ENCODE results near the gene KBTBD3.
"Not testable (repeated sequence)": the region's sequence is repeated elsewhere in the genome, so short reads cannot be mapped to it uniquely, and the experiment has no call there.

Gene KBTBD3

GRCh38 chr11:106061954-106062949 lies 14.9 kb downstream of the KBTBD3 start:
- no peaks in the 10 kb centered on the region for H3K36me3 ChIP-seq (ENCODE audit: control insufficient read depth, insufficient read depth, low read length)
- H3K4me3 ChIP-seq (ENCODE audit: insufficient read depth, low read depth, low read length, poor library complexity, severe bottlenecking): no peak overlapping the region
- no peaks in the 10 kb centered on the region for H3K9me3 ChIP-seq (ENCODE audit: control insufficient read depth, low read length)
- H3K4me1 ChIP-seq (ENCODE audit: control insufficient read depth, insufficient read depth, low read length, poor library complexity, severe bottlenecking): no peaks in the 10 kb centered on the region
- DNase-seq: no peak
- no peaks in the 10 kb centered on the region for H3K27me3 ChIP-seq (replicated peaks; ENCODE audit: control insufficient read depth, insufficient read depth, low read length, poor library complexity, severe bottlenecking)
- no peak overlapping the region for H3K27ac ChIP-seq (ENCODE audit: insufficient read depth, low read length, poor library complexity, severe bottlenecking)

DNA sequence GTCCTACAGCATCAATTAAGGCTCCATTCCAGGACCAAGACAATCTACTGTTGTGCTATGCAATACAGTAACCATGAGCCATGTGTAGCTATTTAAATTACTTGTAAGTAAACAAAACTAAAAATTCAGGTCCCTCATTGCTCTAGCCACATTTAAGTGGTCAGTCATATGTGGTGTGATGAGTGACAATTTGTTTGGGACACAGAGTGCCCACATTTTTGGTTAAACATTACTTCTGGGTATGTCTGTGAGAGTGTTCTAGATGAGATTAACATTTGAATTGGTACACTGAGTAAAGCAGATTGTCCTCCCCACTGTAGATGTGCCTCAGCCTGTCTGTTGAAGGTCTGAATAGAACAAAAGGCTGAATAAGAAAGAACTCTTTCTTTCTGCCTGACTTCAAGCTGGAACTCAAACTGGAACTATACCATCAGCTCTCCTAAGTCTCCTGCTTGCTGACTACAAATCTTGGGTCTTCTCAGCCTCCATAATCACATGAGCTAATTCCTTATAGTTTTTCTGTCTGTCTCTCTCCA lies 15.8 kb downstream of the KBTBD3 start:
- H3K9me3 ChIP-seq (ENCODE audit: control insufficient read depth, low read length): no peaks in the 10 kb centered on the region
- DNase-seq: no peak
- no peak overlapping the region for H3K27ac ChIP-seq (ENCODE audit: insufficient read depth, low read length, poor library complexity, severe bottlenecking)
- no peaks in the 10 kb centered on the region for H3K27me3 ChIP-seq (replicated peaks; ENCODE audit: control insufficient read depth, insufficient read depth, low read length, poor library complexity, severe bottlenecking)
- no peaks in the 10 kb centered on the region for H3K4me1 ChIP-seq (ENCODE audit: control insufficient read depth, insufficient read depth, low read length, poor library complexity, severe bottlenecking)
- no peak overlapping the region for H3K4me3 ChIP-seq (ENCODE audit: insufficient read depth, low read depth, low read length, poor library complexity, severe bottlenecking)
- peaks cover 6% of the 10 kb centered on the region for H3K36me3 ChIP-seq (ENCODE audit: control insufficient read depth, insufficient read depth, low read length)

DNA sequence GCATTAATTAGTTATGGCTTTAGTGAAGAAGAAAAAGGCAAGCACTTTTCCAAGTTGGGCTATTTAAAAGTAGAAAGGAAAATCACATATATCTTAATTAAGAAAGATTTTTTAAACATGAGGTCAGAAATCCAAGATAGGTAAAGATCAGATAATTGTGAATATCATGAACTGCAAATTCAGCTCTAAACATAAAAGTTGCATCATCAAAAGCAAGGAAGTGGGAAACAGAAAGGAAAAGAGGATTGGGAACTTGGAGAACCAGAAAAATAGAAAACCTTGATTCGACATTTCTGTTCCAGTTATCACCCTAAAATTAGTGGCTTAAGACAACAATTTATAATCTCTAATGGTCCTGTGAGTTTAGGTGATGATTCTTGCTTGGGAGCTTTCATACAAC lies 17.5 kb downstream of the KBTBD3 start:
- Histone ChIP-seq H3K9me3 (ENCODE audit: control insufficient read depth, low read length) (no peaks in the 10 kb centered on the region), H3K27ac (ENCODE audit: insufficient read depth, low read length, poor library complexity, severe bottlenecking) (no peak overlapping the region), H3K27me3 (replicated peaks; ENCODE audit: control insufficient read depth, insufficient read depth, low read length, poor library complexity, severe bottlenecking) (no peaks in the 10 kb centered on the region), H3K4me1 (ENCODE audit: control insufficient read depth, insufficient read depth, low read length, poor library complexity, severe bottlenecking) (no peaks in the 10 kb centered on the region), H3K36me3 (ENCODE audit: control insufficient read depth, insufficient read depth, low read length) (peaks cover 6% of the 10 kb centered on the region), H3K4me3 (ENCODE audit: insufficient read depth, low read depth, low read length, poor library complexity, severe bottlenecking) (no peak overlapping the region)
- no peak for DNase-seq

- H3K4me1 ChIP-seq (ENCODE audit: control insufficient read depth, insufficient read depth, low read length, poor library complexity, severe bottlenecking); H3K36me3 ChIP-seq (ENCODE audit: control insufficient read depth, insufficient read depth, low read length); H3K4me3 ChIP-seq (ENCODE audit: insufficient read depth, low read depth, low read length, poor library complexity, severe bottlenecking); H3K27me3 ChIP-seq (replicated peaks; ENCODE audit: control insufficient read depth, insufficient read depth, low read length, poor library complexity, severe bottlenecking); H3K27ac ChIP-seq (ENCODE audit: insufficient read depth, low read length, poor library complexity, severe bottlenecking); DNase-seq; H3K9me3 ChIP-seq (ENCODE audit: control insufficient read depth, low read length): not testable (repeated sequence)
Observed at GRCh38 chr11:106058377-106058776, 18.8 kb downstream of the KBTBD3 start.

DNA sequence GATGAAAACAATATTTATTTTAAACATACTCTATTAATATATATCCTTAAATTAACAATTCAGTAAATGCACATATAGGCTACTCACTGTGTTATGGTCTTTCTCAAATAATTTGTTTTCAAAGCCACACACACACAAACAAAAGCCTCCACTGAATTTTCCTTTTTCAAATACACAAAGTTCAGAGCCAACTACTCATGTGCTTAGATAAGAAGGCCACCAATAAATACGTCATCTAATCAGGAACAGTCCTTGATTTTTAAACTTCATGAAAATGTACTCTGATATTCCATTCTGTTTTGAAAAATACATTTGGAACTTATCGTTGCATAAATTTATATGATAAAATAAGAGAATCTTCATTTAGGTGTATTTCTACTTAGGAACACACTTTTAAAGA lies 26.0 kb downstream of the KBTBD3 start:
- no peak overlapping the region for H3K4me3 ChIP-seq (ENCODE audit: insufficient read depth, low read depth, low read length, poor library complexity, severe bottlenecking)
- H3K36me3 ChIP-seq (ENCODE audit: control insufficient read depth, insufficient read depth, low read length): no peaks in the 10 kb centered on the region
- no peaks in the 10 kb centered on the region for H3K4me1 ChIP-seq (ENCODE audit: control insufficient read depth, insufficient read depth, low read length, poor library complexity, severe bottlenecking)
- no peaks in the 10 kb centered on the region for H3K27me3 ChIP-seq (replicated peaks; ENCODE audit: control insufficient read depth, insufficient read depth, low read length, poor library complexity, severe bottlenecking)
- no peaks in the 10 kb centered on the region for H3K9me3 ChIP-seq (ENCODE audit: control insufficient read depth, low read length)
- no peak for DNase-seq
- H3K27ac ChIP-seq (ENCODE audit: insufficient read depth, low read length, poor library complexity, severe bottlenecking): no peak overlapping the region

DNA sequence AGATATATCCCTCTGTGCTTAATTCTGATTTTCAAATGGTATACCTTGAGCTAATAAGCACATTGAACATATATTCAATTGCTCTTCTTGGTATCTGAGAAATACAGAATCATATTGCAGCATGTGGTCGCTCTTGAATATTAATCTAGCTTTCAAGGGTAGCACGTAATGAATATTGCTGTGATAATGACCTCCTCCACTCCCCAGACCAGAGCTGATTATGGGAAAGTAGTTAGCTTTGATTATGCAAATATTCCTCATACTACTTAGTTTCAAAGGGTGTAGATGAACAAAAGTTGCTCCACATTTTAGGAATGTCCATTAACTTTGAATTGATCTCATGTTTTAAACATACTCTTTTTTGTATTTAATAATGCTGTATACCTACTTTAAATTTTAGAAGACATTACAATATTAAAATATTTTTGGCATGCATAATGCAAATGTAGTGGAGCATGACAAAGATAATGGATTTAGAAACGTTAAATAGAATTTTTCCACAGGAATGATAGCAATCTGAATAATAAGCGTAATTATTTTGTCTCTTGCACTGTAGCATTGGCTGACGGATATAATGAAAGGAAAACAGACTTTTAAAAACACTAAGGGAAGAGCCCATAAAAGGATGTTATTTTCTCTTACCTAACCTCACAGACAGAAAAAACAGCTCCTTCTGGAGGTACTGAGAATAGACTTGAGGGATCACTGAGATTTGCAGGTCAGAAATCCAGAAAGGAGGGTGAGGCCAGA lies 27.2 kb downstream of the KBTBD3 start:
- Histone ChIP-seq H3K4me1 (ENCODE audit: control insufficient read depth, insufficient read depth, low read length, poor library complexity, severe bottlenecking) (no peaks in the 10 kb centered on the region), H3K4me3 (ENCODE audit: insufficient read depth, low read depth, low read length, poor library complexity, severe bottlenecking) (no peak overlapping the region), H3K36me3 (ENCODE audit: control insufficient read depth, insufficient read depth, low read length) (no peaks in the 10 kb centered on the region), H3K27ac (ENCODE audit: insufficient read depth, low read length, poor library complexity, severe bottlenecking) (no peak overlapping the region), H3K27me3 (replicated peaks; ENCODE audit: control insufficient read depth, insufficient read depth, low read length, poor library complexity, severe bottlenecking) (no peaks in the 10 kb centered on the region), H3K9me3 (ENCODE audit: control insufficient read depth, low read length) (no peaks in the 10 kb centered on the region)
- DNase-seq: no peak

DNA sequence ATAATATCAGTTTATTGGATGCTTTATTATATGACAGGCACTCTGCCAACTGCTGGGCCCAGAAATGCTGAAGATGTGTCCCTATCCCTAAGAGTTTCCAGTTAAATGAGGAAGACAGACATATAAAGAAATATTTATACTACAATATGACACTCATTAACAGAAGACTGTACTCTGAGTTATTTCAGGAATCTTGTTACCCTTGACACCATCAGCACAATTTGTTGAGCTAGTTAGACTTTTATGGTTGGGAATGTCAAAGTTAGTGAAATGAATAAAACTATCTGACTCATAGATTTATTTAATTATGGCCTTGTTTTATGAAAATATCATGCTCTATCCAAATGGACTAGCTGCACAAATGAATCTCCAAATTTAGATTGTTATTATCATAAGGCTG lies 29.5 kb downstream of the KBTBD3 start:
- H3K36me3 ChIP-seq (ENCODE audit: control insufficient read depth, insufficient read depth, low read length): no peaks in the 10 kb centered on the region
- no peaks in the 10 kb centered on the region for H3K4me1 ChIP-seq (ENCODE audit: control insufficient read depth, insufficient read depth, low read length, poor library complexity, severe bottlenecking)
- no peaks in the 10 kb centered on the region for H3K9me3 ChIP-seq (ENCODE audit: control insufficient read depth, low read length)
- DNase-seq: no peak
- H3K4me3 ChIP-seq (ENCODE audit: insufficient read depth, low read depth, low read length, poor library complexity, severe bottlenecking): no peak overlapping the region
- no peak overlapping the region for H3K27ac ChIP-seq (ENCODE audit: insufficient read depth, low read length, poor library complexity, severe bottlenecking)
- H3K27me3 ChIP-seq (replicated peaks; ENCODE audit: control insufficient read depth, insufficient read depth, low read length, poor library complexity, severe bottlenecking): no peaks in the 10 kb centered on the region

- H3K4me3 ChIP-seq (ENCODE audit: insufficient read depth, low read depth, low read length, poor library complexity, severe bottlenecking): no peak overlapping the region
- no peaks in the 10 kb centered on the region for H3K4me1 ChIP-seq (ENCODE audit: control insufficient read depth, insufficient read depth, low read length, poor library complexity, severe bottlenecking)
- no peaks in the 10 kb centered on the region for H3K27me3 ChIP-seq (replicated peaks; ENCODE audit: control insufficient read depth, insufficient read depth, low read length, poor library complexity, severe bottlenecking)
- no peaks in the 10 kb centered on the region for H3K9me3 ChIP-seq (ENCODE audit: control insufficient read depth, low read length)
- DNase-seq: no peak
- no peaks in the 10 kb centered on the region for H3K36me3 ChIP-seq (ENCODE audit: control insufficient read depth, insufficient read depth, low read length)
- no peak overlapping the region for H3K27ac ChIP-seq (ENCODE audit: insufficient read depth, low read length, poor library complexity, severe bottlenecking)
Observed at GRCh38 chr11:106043540-106043939, 33.6 kb downstream of the KBTBD3 start.

GRCh38 chr11:106032861-106033260 lies 44.3 kb downstream of the KBTBD3 start:
- Histone ChIP-seq H3K27me3 (replicated peaks; ENCODE audit: control insufficient read depth, insufficient read depth, low read length, poor library complexity, severe bottlenecking) (no peaks in the 10 kb centered on the region), H3K36me3 (ENCODE audit: control insufficient read depth, insufficient read depth, low read length) (no peaks in the 10 kb centered on the region), H3K9me3 (ENCODE audit: control insufficient read depth, low read length) (no peaks in the 10 kb centered on the region), H3K27ac (ENCODE audit: insufficient read depth, low read length, poor library complexity, severe bottlenecking) (no peak overlapping the region), H3K4me3 (ENCODE audit: insufficient read depth, low read depth, low read length, poor library complexity, severe bottlenecking) (no peak overlapping the region), H3K4me1 (ENCODE audit: control insufficient read depth, insufficient read depth, low read length, poor library complexity, severe bottlenecking) (no peaks in the 10 kb centered on the region)
- no peak for DNase-seq

GRCh38 chr11:106031936-106032335 lies 45.2 kb downstream of the KBTBD3 start:
- no peak for DNase-seq
- Histone ChIP-seq H3K36me3 (ENCODE audit: control insufficient read depth, insufficient read depth, low read length) (no peaks in the 10 kb centered on the region), H3K9me3 (ENCODE audit: control insufficient read depth, low read length) (no peaks in the 10 kb centered on the region), H3K27ac (ENCODE audit: insufficient read depth, low read length, poor library complexity, severe bottlenecking) (no peak overlapping the region), H3K27me3 (replicated peaks; ENCODE audit: control insufficient read depth, insufficient read depth, low read length, poor library complexity, severe bottlenecking) (no peaks in the 10 kb centered on the region), H3K4me3 (ENCODE audit: insufficient read depth, low read depth, low read length, poor library complexity, severe bottlenecking) (no peak overlapping the region), H3K4me1 (ENCODE audit: control insufficient read depth, insufficient read depth, low read length, poor library complexity, severe bottlenecking) (no peaks in the 10 kb centered on the region)

Data from effector memory CD4-positive, alpha-beta T cell (primary cell).